GM18868 (cell line): ENCODE measurements around the gene SERPINB10.

ENCODE experiments used
- ATAC-seq: cut with Tn5 transposase; IDR thresholded peaks from one replicate; pipeline ENCODE4 v1.9.1; 2021; ENCODE audit warnings: mild to moderate bottlenecking, moderate library complexity; ENCODE audit not compliant: unreplicated experiment

SERPINB10 gene

DNA sequence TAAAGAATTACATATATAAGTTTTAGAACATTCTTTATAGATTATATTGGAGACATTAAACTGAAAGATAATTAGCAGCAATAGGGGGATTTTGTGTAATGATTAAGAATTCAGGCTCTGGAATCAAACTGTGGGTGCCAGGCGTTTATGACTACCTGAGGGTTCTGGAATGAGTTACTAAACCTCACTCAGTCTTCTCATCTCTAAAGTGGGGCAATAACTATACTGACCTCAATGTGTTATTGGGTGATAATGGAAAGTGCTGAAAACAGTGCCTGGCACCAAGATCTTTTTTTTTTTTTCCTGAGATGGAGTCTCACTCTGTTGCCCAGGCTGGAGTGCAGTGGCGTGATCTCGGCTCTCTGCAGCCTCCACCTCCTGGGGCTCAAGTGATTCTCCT, 69.3 kb downstream of the SERPINB10 start:
- no peak for ATAC-seq

DNA sequence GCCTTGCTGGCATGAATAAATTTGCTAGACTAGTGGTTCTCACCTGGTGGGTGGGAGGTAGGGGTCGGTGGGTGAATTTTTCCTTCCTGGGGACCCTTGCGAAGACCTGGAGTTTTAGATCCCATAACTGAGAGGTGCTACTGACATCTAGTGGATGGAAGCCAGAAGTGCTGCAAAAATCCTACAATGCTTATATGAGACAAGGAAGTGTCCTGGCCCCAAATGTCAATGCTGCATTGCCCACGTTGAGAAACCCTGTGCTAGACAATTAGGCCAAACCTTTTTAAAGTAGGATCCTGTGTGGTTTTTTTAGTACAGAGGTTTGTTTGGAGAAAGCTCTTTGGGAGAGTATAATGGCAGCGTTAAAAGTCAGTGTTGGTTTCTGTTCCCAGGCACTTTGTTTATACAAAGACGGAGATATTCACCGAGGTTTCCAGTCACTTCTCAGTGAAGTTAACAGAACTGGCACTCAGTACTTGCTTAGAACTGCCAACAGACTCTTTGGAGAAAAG, 71.7 kb downstream of the SERPINB10 start:
- no peak for ATAC-seq

DNA sequence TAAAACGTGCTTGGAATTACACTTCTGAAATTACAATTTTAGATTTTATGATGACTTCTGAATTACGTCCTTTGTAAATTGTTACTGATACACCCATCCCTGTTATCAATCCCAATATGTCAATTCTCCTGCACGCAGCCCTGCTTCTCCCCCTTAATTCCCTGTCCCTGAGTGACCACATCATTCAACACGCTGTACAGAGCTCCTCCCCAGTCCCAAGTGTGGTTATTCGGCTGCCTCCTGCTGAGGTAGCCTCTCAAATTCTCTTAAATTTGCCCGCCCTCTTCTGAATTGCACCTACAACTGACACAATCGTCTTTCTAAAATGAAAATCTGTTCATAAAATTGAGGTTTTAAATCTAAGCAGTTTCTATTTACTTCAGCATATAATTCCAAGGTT, 72.3 kb downstream of the SERPINB10 start:
- ATAC-seq = no peak

DNA sequence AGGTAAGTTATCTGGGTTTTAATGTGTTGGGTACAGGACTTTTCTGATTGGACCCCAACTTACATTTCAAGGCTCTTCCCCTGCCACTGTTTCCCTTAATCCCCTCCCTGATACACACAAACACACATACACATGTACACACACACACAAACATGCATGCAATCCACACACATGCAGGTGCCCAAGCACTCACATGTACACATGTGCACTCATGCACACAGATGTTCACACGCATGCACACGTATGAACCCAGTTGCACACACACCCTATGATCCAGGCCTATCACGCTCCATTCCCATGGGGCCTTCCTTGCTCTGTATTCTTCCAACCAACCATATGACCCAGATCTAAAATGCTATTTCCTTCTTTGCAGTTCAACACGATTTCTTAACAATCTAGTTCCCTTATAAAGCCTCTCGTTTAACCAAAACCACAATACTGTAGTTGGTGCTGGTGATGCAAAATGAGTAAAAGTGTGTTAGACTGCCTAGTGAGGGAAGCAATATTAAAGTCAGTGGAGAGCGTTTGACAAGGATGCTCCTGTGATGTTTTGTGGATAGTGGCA, 73.2 kb downstream of the SERPINB10 start:
- ATAC-seq = no peak

DNA sequence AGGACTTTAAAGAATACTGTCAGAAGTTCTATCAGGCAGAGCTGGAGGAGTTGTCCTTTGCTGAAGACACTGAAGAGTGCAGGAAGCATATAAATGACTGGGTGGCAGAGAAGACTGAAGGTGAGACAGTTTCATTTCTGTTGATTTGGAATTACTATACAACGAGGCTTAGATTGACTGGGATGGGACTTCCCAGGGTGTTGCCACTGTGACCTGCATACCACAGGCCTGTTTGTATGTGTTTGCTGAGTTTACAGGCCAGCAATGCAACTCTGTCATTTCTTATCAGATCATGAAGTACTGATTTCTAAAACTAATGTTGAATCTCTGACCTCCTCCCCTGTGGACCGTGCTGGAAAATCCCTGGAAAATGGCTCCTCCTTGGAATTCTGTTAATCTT, 74.0 kb downstream of the SERPINB10 start:
- peak; percentile 62 for ATAC-seq

GRCh38 chr18:63982361-63982760, 74.6 kb downstream of the SERPINB10 start:
- ATAC-seq = no peak
